Measurements from ENCODE around the gene RASGRF1.

The RASGRF1 gene

GRCh38 chr15:78956937-78957336 is 133.6 kb downstream of the RASGRF1 start:
- no peak overlapping the region for H3K4me3 ChIP-seq (ENCODE audit: low read depth, low read length)
- TF ChIP-seq, protein P1, sequence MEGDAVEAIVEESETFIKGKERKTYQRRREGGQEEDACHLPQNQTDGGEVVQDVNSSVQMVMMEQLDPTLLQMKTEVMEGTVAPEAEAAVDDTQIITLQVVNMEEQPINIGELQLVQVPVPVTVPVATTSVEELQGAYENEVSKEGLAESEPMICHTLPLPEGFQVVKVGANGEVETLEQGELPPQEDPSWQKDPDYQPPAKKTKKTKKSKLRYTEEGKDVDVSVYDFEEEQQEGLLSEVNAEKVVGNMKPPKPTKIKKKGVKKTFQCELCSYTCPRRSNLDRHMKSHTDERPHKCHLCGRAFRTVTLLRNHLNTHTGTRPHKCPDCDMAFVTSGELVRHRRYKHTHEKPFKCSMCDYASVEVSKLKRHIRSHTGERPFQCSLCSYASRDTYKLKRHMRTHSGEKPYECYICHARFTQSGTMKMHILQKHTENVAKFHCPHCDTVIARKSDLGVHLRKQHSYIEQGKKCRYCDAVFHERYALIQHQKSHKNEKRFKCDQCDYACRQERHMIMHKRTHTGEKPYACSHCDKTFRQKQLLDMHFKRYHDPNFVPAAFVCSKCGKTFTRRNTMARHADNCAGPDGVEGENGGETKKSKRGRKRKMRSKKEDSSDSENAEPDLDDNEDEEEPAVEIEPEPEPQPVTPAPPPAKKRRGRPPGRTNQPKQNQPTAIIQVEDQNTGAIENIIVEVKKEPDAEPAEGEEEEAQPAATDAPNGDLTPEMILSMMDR (IDR thresholded peaks at IDR 0.05; ENCODE audit: insufficient read depth, low read depth, low read length, missing control alignments), result no peak
- DNase-seq (ENCODE audit: low read depth), result no peak

- no peak for DNase-seq (ENCODE audit: low read depth)
- H3K4me3 ChIP-seq (ENCODE audit: low read depth, low read length), result no peak overlapping the region
- TF ChIP-seq, protein P1 (IDR thresholded peaks at IDR 0.05; ENCODE audit: insufficient read depth, low read depth, low read length, missing control alignments), result no peak
These were observed 135.2 kb downstream of the RASGRF1 start for GRCh38 chr15:78955355-78955754.

GRCh38 chr15:78951841-78952238 is 138.7 kb downstream of the RASGRF1 start:
- no peak overlapping the region for H3K4me3 ChIP-seq (ENCODE audit: low read depth, low read length)
- DNase-seq (ENCODE audit: low read depth), result no peak
- TF ChIP-seq, protein P1 (IDR thresholded peaks at IDR 0.05; ENCODE audit: insufficient read depth, low read depth, low read length, missing control alignments), result no peak

DNA sequence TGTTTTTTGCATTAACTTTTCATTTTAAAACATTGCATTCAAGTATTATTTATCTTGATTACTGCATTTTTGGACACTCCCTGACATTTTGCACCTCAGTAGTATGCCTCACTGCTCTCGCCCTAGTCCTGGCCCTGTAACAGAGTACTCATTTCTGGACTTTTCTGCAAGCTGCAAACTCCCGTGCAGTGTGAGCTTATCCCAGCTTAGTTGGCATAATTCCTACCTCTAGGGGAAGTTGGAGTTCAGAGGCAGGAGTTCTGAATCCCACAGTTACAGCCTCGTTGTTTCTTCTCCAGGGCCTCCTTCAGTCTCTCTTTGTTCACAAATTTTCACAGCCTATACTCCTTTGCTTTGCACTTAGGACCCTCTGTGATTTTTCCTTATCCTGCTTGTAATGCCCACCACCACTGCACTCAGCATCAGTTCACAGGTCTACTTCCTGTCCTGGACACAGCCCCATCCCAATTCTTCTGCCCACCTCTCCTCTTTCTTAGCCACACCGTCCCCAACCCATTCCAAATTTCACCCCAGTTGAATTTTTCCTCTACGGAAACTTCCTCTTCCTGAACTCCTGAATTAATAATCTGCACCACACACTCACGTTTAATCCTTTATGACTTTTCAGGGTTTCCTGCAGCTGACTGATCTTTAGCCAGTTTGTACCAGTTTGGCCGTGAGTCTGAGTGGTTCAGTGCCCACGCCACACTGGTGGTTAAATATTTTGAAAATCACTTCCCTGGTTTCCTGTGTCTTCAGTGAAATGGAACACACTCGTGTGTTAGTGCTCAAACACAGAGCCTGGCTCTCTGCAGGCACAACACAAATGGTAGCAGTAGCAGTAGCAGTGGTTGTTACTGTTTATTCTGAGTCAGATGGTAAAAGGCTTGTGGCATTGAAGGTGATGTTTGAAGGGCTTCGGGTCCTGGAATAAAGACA is 139.4 kb downstream of the RASGRF1 start:
- TF ChIP-seq, protein P1 (IDR thresholded peaks at IDR 0.05; ENCODE audit: insufficient read depth, low read depth, low read length, missing control alignments), result no peak
- H3K4me3 ChIP-seq (ENCODE audit: low read depth, low read length), result no peak overlapping the region
- peak; percentile 42 for DNase-seq (ENCODE audit: low read depth)

GRCh38 chr15:78950343-78950742 is 140.2 kb downstream of the RASGRF1 start:
- no peak overlapping the region for H3K4me3 ChIP-seq (ENCODE audit: low read depth, low read length)
- TF ChIP-seq, protein P1 (IDR thresholded peaks at IDR 0.05; ENCODE audit: insufficient read depth, low read depth, low read length, missing control alignments), result no peak

DNA sequence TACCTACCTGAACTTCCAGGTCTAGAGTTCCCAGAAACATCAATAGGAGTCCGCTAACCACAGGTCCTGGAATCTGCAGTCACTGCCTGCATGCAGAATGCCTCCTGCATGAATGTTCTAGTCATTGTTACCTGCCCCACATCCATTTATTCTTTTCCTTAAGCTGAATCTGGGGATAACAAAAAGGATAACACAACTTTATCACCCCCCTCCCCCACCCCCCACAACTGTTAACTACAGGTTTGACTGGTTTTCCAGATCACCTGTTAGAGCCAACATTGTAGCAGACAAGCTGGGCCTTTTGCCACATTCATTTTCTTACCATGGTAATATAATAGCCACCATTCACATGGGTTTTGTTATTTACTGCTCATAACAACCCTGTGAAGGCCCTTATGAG is 141.1 kb downstream of the RASGRF1 start:
- DNase-seq (ENCODE audit: low read depth), result no peak
- H3K4me3 ChIP-seq (ENCODE audit: low read depth, low read length), result no peak overlapping the region
- TF ChIP-seq, protein P1 (IDR thresholded peaks at IDR 0.05; ENCODE audit: insufficient read depth, low read depth, low read length, missing control alignments), result no peak

More at GRCh38 chr15:78950343-78950742, 140.2 kb downstream of the RASGRF1 start:
- DNase-seq (ENCODE audit: low read depth), result no peak
